Uterus (tissue), 4 donors: ENCODE measurements around the gene ALMS1. TPM values are rescaled to one million over a fixed set of nuclear protein-coding genes. Genes with fewer than 3 reads are reported as not detected.
"Not testable (repeated sequence)": the region's sequence is repeated elsewhere in the genome, so short reads cannot be mapped to it uniquely, and the experiment has no call there.

Experiments used
- DNase-seq, 2 donors: peaks; one replicate each; pipeline ENCODE4 v3.0.0-alpha.2; 2019 to 2020
- H3K27ac ChIP-seq, 2 donors: fragments of 200-600 bp; sonication (generic); 1 replicate in 1 of 2; 2 replicates in 1 of 2; pipeline ENCODE4 v1.5.1; 2016 to 2018
- H3K27me3 ChIP-seq, 2 donors: fragments of 200-600 bp; sonication (generic); one replicate each; pipeline ENCODE4 v1.5.1; 2018 to 2019; ENCODE audit warnings: control low read depth in 1 of 2
- H3K36me3 ChIP-seq, 2 donors: fragments of 200-600 bp; sonication (generic); one replicate each; pipeline ENCODE4 v1.5.1; 2019; ENCODE audit warnings: control low read depth in 1 of 2
- H3K4me1 ChIP-seq, 2 donors: fragments of 200-600 bp; sonication (generic); one replicate each; pipeline ENCODE4 v1.5.1; 2018 to 2019; ENCODE audit warnings: control low read depth in 1 of 2
- H3K4me3 ChIP-seq, 2 donors: fragments of 200-600 bp; sonication (generic); 1 replicate in 1 of 2; 2 replicates in 1 of 2; pipeline ENCODE4 v1.5.1; 2018 to 2019; ENCODE audit warnings: mild to moderate bottlenecking in 1 of 2
- H3K9me3 ChIP-seq, 2 donors: fragments of 200-600 bp; sonication (generic); one replicate each; pipeline ENCODE4 v1.5.1; 2019; ENCODE audit warnings: control low read depth in 1 of 2
- POLR2A ChIP-seq, 2 donors: fragments of 450-650 bp; IDR thresholded peaks; one replicate each; pipeline ENCODE4 v1.6.1; 2016; ENCODE audit warnings: antibody characterized with exemption in 2 of 2, mild to moderate bottlenecking in 1 of 2, moderate library complexity in 1 of 2
- intact Hi-C: fragments of 100-400 bp; cut with DNase I; formaldehyde crosslinking; loops from one replicate; pipeline ENCODE4 v1.15.1; 2023; ENCODE audit warnings: low total_unique reads
- total RNA-seq, 4 donors: library from RNA; depleted of rRNA in 3 of 4; stranded (reverse); fragments of >200 nt in 3 of 4; gene quantifications; one replicate each; pipeline versions ENCODE4 v1.1.0 to v1.2.4, GENCODE V29; 2014 to 2023
- TF ChIP-seq, protein P1 (sequence below), 4 experiments: fragments of 200-600 bp in 2 of 4; fragments of 450-650 bp in 2 of 4; sonication (generic) in 2 of 4; IDR thresholded peaks; one replicate each; pipeline ENCODE4 v1.5.1; 2016 to 2019; ENCODE audit warnings: antibody characterized with exemption in 4 of 4, mild to moderate bottlenecking in 2 of 4, moderate library complexity in 1 of 4
- donor health status: DM: yes; HTN: yes; CAD: no.

ALMS1 gene
- total RNA-seq, 4 donors from 2014 or later = 21.5 to 52.1 (median 44.6) TPM

GRCh38 chr2:73532381-73532780, 146.7 kb downstream of the ALMS1 start:
- no peak for TF ChIP-seq POLR2A (IDR thresholded peaks at IDR 0.05)
- TF ChIP-seq, protein P1, sequence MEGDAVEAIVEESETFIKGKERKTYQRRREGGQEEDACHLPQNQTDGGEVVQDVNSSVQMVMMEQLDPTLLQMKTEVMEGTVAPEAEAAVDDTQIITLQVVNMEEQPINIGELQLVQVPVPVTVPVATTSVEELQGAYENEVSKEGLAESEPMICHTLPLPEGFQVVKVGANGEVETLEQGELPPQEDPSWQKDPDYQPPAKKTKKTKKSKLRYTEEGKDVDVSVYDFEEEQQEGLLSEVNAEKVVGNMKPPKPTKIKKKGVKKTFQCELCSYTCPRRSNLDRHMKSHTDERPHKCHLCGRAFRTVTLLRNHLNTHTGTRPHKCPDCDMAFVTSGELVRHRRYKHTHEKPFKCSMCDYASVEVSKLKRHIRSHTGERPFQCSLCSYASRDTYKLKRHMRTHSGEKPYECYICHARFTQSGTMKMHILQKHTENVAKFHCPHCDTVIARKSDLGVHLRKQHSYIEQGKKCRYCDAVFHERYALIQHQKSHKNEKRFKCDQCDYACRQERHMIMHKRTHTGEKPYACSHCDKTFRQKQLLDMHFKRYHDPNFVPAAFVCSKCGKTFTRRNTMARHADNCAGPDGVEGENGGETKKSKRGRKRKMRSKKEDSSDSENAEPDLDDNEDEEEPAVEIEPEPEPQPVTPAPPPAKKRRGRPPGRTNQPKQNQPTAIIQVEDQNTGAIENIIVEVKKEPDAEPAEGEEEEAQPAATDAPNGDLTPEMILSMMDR (IDR thresholded peaks at IDR 0.05) = no peak
- Histone ChIP-seq H3K36me3 (no peaks in the 10 kb centered on the region), H3K27me3 (no peaks in the 10 kb centered on the region), H3K9me3 (peaks cover 0 to 9% of the 10 kb centered on the region in 2 donors), H3K27ac (no peak overlapping the region), H3K4me1 (no peaks in the 10 kb centered on the region), H3K4me3 (no peak overlapping the region)
- DNase-seq = no peak
- intact Hi-C loops = no loop called here

GRCh38 chr2:73536133-73536840, 150.7 kb downstream of the ALMS1 start:
- no peaks in the 10 kb centered on the region for H3K9me3 ChIP-seq
- H3K4me3 ChIP-seq = no peak overlapping the region
- DNase-seq = no peak
- intact Hi-C loops = no loop called here
- H3K36me3 ChIP-seq = no peaks in the 10 kb centered on the region
- no peaks in the 10 kb centered on the region for H3K4me1 ChIP-seq
- TF ChIP-seq POLR2A (IDR thresholded peaks at IDR 0.05) = no peak
- no peak overlapping the region for H3K27ac ChIP-seq
- no peaks in the 10 kb centered on the region for H3K27me3 ChIP-seq

- H3K27me3 ChIP-seq, H3K4me3 ChIP-seq: not testable (repeated sequence)
These were observed 175.2 kb downstream of the ALMS1 start for GRCh38 chr2:73560875-73561274.

DNA sequence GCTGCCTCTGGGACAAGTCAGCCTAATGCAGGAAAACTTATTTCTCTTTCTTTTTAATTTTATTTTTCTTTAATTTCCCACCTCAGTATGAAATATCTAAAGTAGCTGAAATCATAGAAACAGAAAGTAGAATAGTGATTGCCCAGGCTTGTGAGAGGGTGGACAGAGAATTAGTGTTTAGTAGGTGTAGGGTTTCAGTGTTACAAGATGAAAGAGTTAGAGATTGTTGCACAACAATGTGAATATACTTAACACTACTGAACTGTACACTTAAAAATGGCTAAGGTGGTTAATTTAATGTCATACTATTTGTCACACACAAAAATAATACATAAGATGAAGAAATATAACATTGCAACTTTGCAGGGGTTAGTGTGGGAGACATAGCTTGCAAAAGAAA, 175.8 kb downstream of the ALMS1 start:
- intact Hi-C loops = no loop called here
- H3K36me3 ChIP-seq = no peaks in the 10 kb centered on the region

More at GRCh38 chr2:73560875-73561274, 175.2 kb downstream of the ALMS1 start:
- H3K27ac ChIP-seq, H3K9me3 ChIP-seq, intact Hi-C loops, H3K36me3 ChIP-seq, DNase-seq, H3K4me1 ChIP-seq: not testable (repeated sequence)

DNA sequence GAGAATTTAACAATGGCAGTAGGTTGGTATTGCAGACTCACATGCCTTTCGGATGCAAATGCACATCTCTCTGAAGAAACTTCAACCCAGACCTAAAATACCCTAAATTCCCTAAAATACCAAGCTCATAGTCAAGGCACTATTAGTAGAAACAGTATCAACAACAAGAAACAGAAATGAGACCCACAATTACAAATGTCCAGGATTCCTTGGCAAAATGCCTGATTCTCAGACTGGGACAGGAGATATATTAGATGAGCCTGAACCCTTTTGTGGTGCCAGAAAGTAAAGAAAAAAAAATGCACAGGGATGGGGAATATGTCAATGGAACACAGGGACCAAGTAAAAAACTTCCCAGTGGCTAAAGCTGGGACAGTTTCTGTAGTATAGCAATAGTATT, 179.3 kb downstream of the ALMS1 start:
- intact Hi-C loops = no loop called here
- TF ChIP-seq, protein P1 (IDR thresholded peaks at IDR 0.05) = no peak
- TF ChIP-seq POLR2A (IDR thresholded peaks at IDR 0.05) = no peak

More for the DNA sequence above, 175.8 kb downstream of the ALMS1 start:
- no peak for DNase-seq
- H3K27me3 ChIP-seq = no peaks in the 10 kb centered on the region
- H3K4me1 ChIP-seq = no peaks in the 10 kb centered on the region
- no peaks in the 10 kb centered on the region for H3K9me3 ChIP-seq
- no peak overlapping the region for H3K27ac ChIP-seq
- no peak overlapping the region for H3K4me3 ChIP-seq
- TF ChIP-seq POLR2A (IDR thresholded peaks at IDR 0.05) = no peak
- TF ChIP-seq, protein P1 (IDR thresholded peaks at IDR 0.05) = no peak

DNA sequence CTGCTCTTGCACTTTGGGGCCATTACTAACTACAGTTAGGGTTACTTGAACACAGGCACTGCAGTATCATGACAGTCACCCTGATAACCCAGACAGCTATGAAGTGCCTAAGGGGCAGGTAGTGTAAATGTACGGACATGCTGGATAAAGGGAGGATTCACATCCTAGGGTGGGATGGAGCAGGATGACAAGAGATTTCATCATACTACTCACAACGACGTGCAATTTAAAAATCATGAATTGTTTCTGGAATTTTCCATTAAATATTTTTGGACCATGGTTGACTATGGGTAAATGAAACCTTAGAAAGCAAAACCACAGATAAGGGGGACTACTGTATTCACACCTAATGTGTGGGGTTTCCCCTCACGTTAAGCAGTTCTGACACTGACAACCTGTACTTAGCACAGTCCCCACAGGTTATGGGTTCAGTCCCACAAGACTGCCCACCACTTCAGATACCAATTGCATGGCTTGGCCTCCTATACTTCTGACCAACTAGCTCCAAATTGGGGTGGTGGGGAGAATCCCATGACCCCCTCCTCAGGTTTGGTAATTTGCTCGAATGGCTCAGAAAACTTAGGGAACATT, 180.7 kb downstream of the ALMS1 start:
- Histone ChIP-seq H3K27ac (no peak overlapping the region), H3K4me1 (no peaks in the 10 kb centered on the region), H3K36me3 (no peaks in the 10 kb centered on the region), H3K4me3 (no peak overlapping the region), H3K9me3 (no peaks in the 10 kb centered on the region), H3K27me3 (no peaks in the 10 kb centered on the region)
- DNase-seq = no peak
- TF ChIP-seq, protein P1 (IDR thresholded peaks at IDR 0.05) = no peak
- TF ChIP-seq POLR2A (IDR thresholded peaks at IDR 0.05) = no peak
- intact Hi-C loops = no loop called here

More for the DNA sequence above, 179.3 kb downstream of the ALMS1 start:
- Histone ChIP-seq H3K36me3 (no peaks in the 10 kb centered on the region), H3K4me1 (no peaks in the 10 kb centered on the region), H3K9me3 (no peaks in the 10 kb centered on the region), H3K27me3 (no peaks in the 10 kb centered on the region), H3K27ac (no peak overlapping the region), H3K4me3 (no peak overlapping the region)
- no peak for DNase-seq
